ENCODE data around the gene AAMP. TPM values are rescaled to one million over a fixed set of nuclear protein-coding genes. Genes with fewer than 3 reads are reported as not detected.
"Not testable (repeated sequence)": the region's sequence is repeated elsewhere in the genome, so short reads cannot be mapped to it uniquely, and the experiment has no call there.

Gene AAMP
- total RNA-seq, 4 donors from 2014 or later = 104 to 169 (median 144) TPM

GRCh38 chr2:218315397-218315796 is 45.5 kb upstream of the AAMP start:
- no peaks in the 10 kb centered on the region for H3K36me3 ChIP-seq
- H3K27ac ChIP-seq (replicated peaks in 1 of 4) = no peak overlapping the region
- intact Hi-C loops (cut with DNase I) = no loop called here
- H3K4me1 ChIP-seq = no peaks in the 10 kb centered on the region
- H3K27me3 ChIP-seq = no peaks in the 10 kb centered on the region
- DNase-seq (ENCODE audit: extremely low spot score) = no peak
- no peaks in the 10 kb centered on the region for H3K9me3 ChIP-seq
- TF ChIP-seq POLR2AphosphoS5 (IDR thresholded peaks at IDR 0.05) (no peak), POLR2A (IDR thresholded peaks at IDR 0.05; ENCODE audit: low read depth) (no peak), EP300 (IDR thresholded peaks at IDR 0.05) (no peak), CTCF (IDR thresholded peaks at IDR 0.05) (no peak)
- H3K4me3 ChIP-seq = no peak overlapping the region
- WGBS = 78% methylated on average over 8 of the region's 8 CpGs

- intact Hi-C loops (cut with DNase I); H3K9me3 ChIP-seq; DNase-seq (ENCODE audit: extremely low spot score); H3K27me3 ChIP-seq; H3K4me1 ChIP-seq; H3K27ac ChIP-seq (replicated peaks in 1 of 4); H3K4me3 ChIP-seq; H3K36me3 ChIP-seq: not testable (repeated sequence)
- 94% methylated on average over 4 of the region's 4 CpGs for WGBS
Measured at GRCh38 chr2:218314764-218315163, 44.8 kb upstream of the AAMP start.

- H3K27ac ChIP-seq (replicated peaks in 1 of 4) = no peak overlapping the region
- 79% methylated on average over 1 of the region's 1 CpG for WGBS
- no peaks in the 10 kb centered on the region for H3K36me3 ChIP-seq
- intact Hi-C loops (cut with DNase I) = no loop called here
- H3K9me3 ChIP-seq = no peaks in the 10 kb centered on the region
- H3K4me3 ChIP-seq = no peak overlapping the region
- DNase-seq (ENCODE audit: extremely low spot score) = no peak
- H3K27me3 ChIP-seq = no peaks in the 10 kb centered on the region
- H3K4me1 ChIP-seq = no peaks in the 10 kb centered on the region
- no peak for TF ChIP-seq POLR2AphosphoS5 (IDR thresholded peaks at IDR 0.05)
- TF ChIP-seq CTCF (IDR thresholded peaks at IDR 0.05) = no peak
- no peak for TF ChIP-seq EP300 (IDR thresholded peaks at IDR 0.05)
- no peak for TF ChIP-seq POLR2A (IDR thresholded peaks at IDR 0.05; ENCODE audit: low read depth)
Measured at GRCh38 chr2:218313356-218313755, 43.4 kb upstream of the AAMP start.

GRCh38 chr2:218312267-218312756 is 42.4 kb upstream of the AAMP start:
- no peaks in the 10 kb centered on the region for H3K9me3 ChIP-seq
- no peaks in the 10 kb centered on the region for H3K27me3 ChIP-seq
- 73% methylated on average over 2 of the region's 2 CpGs for WGBS
- no peak for DNase-seq (ENCODE audit: extremely low spot score)
- intact Hi-C loops (cut with DNase I) = no loop called here
- no peak overlapping the region for H3K4me3 ChIP-seq
- no peaks in the 10 kb centered on the region for H3K36me3 ChIP-seq
- no peak overlapping the region for H3K27ac ChIP-seq (replicated peaks in 1 of 4)
- H3K4me1 ChIP-seq = no peaks in the 10 kb centered on the region
- TF ChIP-seq CTCF (IDR thresholded peaks at IDR 0.05) (no peak), POLR2AphosphoS5 (IDR thresholded peaks at IDR 0.05) (no peak), EP300 (IDR thresholded peaks at IDR 0.05) (no peak), POLR2A (IDR thresholded peaks at IDR 0.05; ENCODE audit: low read depth) (no peak)

GRCh38 chr2:218311541-218312266 is 41.8 kb upstream of the AAMP start:
- intact Hi-C loops (cut with DNase I); H3K9me3 ChIP-seq; DNase-seq (ENCODE audit: extremely low spot score); H3K36me3 ChIP-seq; H3K4me1 ChIP-seq; H3K27me3 ChIP-seq; H3K4me3 ChIP-seq; H3K27ac ChIP-seq (replicated peaks in 1 of 4): not testable (repeated sequence)
- WGBS = 79% methylated on average over 6 of the region's 11 CpGs

All from esophagus muscularis mucosa (tissue), 4 donors.